ENCODE measurements around the gene TRAM2.

The TRAM2 gene, protein sequence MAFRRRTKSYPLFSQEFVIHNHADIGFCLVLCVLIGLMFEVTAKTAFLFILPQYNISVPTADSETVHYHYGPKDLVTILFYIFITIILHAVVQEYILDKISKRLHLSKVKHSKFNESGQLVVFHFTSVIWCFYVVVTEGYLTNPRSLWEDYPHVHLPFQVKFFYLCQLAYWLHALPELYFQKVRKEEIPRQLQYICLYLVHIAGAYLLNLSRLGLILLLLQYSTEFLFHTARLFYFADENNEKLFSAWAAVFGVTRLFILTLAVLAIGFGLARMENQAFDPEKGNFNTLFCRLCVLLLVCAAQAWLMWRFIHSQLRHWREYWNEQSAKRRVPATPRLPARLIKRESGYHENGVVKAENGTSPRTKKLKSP

DNA sequence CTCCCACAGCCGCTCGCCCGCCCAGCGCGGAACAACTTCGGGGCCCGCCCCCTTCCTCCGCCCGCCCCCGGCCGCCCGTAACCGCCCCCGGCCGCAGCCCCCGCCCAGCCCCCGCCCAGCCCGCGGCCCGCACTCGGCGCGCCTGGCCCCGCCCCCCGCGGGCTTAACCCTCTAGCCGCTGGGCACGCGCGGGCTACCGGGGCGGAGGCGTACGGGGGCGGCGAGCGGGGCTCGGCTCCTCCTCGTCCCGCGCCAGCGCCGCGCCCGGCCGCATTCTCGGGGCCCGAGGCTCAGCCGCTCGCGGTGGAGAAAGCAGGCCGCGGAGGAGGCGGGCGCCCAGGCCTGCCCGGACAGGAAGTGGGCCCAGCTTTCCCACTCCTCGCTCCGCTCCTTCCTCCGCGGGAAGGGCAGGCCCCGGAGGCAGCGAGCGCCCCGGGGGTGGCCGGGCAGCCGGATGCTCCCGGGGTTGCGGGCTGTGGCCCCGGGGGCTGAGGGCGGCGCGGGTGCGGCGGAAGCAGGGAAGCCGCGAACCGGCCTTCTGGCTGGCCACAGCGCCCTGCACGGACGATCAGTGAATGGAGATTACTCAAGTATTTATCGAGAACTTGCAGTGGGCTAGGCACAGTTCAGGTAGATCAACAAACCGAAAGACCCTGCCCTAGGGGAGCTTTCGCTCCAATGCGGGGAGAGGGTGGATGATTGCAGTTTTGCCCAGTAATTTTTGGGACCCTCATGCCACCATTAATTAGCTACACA lies at the start of gene TRAM2:
Gene TRAM2, minus strand, starts transcription at position 39 of the 756 bp plus-strand sequence. CDS start 145 bp downstream, outside the sequence.
- peak; percentile 47 for DNase-seq (ENCODE audit: low read depth)

DNA sequence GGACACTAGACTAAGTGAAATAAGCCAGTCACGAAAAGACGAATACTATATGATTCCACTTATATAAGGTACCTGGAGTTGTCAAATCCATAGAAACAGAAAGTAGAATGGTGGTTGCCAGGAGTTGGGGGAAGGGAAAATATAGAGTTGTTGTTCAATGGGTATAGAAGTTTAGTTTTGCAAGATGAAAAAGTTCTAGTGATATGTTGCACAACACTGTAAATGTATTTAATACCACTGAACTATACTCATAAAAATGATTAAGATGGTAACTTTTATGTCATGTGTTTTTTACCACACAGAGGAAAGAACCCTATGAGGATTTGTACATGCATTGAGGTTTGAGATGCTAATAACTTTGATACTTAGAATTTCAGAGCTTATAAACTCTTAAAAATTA lies 46.0 kb upstream of the TRAM2 start:
- no peak for DNase-seq (ENCODE audit: low read depth)

DNA sequence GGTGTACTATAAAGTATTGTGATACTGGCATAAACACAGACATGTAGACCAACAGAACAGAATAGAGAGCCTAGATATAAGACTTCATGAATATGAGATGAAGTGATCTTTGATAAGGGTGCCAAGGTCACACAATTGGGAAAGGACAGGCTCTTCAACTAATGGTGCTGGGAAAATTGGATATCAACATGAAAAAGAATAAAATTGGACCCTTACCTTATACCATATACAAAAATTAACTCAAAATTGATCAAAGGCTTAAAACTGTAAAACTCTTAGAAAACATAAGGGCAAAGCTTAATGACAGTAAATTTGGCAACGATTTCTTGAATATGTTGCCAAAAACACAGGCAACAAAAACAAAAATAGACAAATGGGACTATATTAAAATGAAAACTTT lies 44.8 kb upstream of the TRAM2 start:
- no peak for DNase-seq (ENCODE audit: low read depth)

DNA sequence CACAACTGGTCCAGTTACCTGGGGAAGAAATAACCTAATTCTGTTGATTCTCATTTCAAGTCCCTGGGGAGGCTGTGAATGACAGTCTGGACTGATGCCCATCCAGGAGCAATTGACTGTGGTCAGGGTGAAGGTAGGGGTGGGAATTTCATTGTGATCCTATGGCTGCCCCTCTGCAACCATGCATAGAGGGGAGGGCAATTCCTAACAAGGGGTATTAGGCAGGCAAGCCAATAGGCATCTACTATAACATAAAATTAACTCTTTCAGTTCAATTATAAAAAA lies 44.0 kb upstream of the TRAM2 start:
- DNase-seq (ENCODE audit: low read depth) = no peak

DNA sequence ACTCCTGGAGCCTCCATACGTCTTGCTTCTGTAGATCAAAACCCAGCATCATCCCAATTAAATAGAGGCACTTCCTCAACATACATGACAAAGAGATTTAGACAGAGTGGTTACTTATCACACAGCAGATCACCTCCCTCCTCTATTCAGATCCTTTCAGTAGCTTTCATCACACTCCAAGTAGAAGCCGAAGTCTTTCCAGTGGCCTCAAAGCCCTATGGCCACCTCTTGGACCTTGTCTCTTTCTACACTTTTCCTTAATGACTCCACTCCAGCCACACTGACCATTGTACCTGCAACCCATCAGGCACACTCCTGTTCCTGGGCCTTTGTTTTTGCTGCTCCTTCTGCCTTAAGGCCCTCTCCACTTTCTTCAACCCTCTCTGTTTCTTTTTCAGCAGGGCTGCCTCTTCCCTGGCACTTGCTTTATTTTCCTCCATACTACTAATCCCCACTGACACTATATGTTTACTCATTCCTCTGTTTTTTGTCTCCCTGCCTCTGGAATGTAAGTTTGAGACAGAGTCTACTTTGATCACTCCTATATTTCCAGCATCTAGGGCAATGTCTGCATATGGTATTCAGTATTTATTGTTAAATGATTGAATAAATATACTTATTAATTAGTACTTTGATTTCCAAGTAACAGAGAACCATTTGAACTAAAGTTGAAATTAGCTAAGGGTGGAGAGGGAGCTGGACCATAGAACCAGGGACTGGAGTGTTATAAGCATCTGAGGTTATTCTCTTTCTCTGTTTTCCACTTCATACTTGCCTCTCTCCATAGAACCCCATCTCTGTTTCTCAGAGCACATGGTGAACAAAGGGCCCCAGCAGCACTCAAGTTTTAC lies 43.4 kb upstream of the TRAM2 start:
- DNase-seq (ENCODE audit: low read depth) = no peak

DNA sequence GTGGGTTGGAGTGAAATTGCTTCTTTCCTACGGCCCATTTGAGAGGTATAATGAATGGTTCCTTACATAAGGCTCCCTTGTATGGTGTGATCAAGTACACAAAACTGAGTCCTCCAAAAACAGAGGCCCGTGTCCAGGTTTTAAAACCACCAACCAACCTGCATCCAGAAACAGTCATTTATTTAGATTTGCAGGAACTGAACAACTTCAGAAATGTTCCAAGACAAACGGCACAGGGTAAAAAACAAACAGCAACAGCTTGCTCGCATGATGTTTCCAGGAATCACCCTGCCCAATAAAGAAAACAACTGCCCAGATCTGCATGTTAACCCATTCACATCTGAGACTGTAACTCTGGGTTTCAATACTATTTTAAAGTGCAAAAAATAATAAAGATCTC lies 40.2 kb upstream of the TRAM2 start:
- no peak for DNase-seq (ENCODE audit: low read depth)

DNA sequence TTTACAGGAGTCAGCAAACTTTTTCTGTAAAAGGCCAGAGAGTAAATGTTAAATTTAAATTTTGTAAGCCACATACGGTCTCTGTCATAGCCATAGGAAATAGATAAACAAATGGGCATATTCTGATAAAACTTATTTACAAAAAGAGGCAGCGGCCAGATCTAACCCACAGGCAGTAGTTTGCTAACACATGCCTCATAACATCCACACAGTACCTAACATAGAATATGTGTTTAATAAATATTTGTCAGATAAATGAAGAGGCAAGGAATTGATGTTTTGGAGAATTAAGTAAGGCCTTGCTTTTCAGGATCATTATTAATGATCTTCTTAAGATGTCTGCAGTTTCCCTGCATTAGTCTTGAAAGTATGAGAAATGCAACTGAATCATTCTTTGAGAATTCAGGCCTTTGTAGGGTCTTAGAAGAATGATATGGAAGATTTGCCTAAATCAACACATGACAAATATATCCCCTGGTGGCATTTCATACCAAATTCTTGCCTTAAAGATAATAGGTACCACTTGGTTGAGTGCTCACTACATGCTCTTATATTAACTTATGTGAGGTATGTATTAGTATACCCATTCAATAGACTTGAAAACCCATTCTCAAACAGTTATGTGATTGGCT lies 39.3 kb upstream of the TRAM2 start:
- DNase-seq (ENCODE audit: low read depth) = no peak

DNA sequence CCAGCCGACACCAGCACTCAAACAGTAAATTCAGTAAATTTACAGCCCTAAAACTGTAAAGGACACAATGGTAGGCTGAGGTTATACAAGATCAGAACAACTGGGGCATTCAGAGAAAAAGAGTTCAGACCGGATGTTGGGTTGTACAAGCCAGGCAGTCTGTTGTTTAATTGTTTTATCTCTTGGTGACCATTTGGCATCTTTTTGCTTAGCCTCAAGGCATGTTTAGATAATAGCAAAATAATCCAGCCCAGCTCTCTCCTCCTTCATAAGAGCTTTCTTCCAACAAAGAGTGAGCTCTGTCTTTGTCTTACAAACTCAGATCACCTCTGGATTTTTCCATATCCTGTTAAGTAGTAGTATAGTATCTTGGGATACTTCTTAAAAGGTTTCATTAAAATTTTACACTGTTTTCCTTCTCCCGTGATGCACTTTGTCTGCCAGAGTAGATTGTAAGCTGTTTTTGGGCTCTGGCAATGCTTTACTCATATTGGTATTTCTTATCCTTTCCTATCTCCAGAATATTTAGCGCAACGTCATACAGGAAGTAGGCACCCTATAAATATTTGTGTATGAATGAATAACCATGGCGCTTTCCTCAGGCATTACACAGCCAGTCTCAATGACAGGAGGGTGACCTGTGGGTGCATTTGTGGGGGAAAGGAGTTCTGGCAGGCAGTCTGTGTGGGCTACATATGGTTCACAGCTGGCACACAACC lies 35.6 kb upstream of the TRAM2 start:
- no peak for DNase-seq (ENCODE audit: low read depth)

DNA sequence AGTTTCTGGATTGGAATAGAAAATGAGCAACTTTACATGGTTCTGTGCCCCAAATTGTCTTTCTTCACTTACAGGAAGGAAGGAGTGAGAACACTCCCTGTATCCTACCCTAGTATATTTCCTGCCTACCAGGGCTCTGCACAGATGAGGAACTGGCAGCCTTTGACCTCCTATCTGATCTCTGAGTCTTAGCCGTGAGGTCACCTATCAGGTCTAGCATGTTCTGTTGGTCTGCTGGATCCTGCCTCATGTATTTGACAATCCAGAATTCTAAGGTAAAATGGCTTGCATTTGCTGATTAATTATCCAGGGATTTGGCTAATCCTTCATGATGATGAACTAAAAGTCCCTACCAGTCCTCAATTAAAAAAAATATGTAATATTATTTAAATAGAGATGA lies 35.0 kb upstream of the TRAM2 start:
- DNase-seq (ENCODE audit: low read depth) = no peak

DNA sequence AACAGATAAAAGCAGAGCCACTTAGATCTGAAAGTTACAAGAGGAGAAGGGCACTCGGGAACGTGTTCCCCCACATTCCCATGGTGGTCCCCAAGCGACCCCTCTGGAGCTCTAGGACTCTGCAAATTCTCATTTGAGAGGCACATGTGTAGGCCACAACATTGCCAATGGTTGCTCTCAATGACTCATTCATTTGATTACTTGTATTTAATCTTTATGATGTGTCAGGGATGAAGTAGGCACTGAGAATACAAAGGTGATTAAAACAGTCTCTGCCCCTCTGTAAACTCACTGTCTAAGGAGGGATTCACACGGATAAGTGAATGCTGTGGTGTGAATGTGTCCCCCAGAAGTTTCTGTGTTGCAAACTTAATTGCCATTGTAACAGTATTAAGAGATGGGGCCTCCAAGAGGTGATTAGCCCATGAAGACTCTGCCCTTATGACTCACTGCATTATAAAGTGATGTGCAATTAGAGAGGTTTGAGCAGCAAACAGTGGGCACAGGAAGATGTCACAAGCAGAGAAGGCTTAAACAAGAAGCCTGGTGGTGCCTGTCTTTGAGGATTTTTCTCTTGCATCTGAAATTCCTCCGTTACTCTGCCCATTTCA lies 34.0 kb upstream of the TRAM2 start:
- DNase-seq (ENCODE audit: low read depth) = no peak

DNA sequence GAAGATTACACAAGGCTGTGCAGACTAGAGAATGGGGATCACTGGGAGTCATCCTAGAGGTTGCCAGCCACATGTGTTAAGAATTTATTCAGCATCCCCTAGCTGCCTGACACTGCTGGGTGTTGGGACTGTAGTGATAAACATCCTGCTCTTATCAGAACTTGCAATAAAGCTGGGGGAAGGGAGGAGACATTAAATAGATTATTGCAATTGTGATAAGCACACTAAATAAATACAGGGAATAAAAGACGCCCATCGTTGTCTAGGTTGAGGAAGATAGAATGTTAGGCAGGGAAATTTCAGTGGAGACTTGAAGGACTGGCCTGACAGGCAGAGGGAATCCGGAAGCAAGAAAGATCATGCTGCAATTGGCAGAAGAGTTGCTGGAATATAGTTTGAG lies 33.2 kb upstream of the TRAM2 start:
- DNase-seq (ENCODE audit: low read depth) = no peak

DNA sequence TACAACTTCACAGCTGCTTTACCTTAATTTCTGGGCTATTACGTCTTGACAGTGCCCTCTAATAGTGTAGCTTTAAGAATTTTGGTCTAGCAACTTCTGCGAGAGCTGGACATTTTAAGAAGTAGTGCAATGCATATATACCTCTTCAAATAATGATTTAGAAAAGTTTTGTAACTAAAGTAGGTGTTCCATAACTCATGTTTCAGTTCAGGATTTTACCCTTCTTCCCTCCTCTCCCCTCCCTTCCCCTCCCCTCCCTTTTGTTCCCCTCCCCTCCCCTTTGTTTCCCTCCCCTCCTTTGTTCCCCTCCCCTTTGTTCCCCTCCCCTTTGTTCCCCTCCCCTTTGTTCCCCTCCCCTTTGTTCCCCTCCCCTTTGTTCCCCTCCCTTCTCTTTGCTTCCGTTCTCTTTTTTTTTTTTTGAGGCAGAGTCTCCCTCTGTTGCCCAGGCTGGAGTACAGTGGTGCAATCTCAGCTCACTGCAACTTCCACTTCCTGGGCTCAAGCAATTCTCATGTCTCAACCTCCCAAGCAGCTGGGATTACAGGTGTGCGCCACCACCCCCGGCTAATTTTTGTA lies 28.8 kb upstream of the TRAM2 start:
- no peak for DNase-seq (ENCODE audit: low read depth)

DNA sequence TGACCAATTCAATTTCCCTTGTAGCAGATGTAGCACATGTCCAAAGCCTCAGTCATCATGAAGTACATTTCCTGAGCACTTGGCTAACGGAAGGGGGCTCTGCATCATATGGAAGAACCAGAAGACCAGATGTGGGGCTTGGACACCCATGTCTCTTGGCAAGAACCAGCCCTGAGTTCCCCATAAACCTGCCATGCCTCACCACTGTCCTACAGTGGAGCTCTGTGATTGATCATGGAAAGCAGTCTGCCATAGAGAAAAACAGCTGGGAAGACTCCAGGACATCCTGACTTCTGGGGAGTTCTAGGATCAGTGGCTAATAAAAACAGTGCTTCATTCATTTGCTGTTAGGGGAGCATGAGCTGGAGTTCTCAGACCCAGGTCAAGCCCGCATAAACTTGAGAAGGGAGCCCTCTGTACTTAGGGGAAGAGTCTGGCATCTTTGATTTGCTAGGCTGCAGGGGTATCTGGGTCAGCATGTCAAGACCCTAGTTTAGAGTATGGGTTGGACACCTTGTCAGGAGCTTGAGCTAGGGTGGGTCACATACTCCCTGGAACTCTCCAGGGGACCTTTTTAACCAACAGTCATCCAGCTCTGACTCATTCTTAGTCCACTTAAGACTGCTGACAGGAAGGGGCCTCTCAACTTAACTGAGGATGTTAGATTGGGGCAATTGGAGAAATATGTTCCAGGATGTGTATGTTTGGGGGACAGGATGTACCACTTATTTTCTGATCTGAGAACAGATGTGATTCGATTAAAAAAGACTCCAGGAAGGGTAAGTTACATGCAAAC lies 26.3 kb upstream of the TRAM2 start:
- no peak for DNase-seq (ENCODE audit: low read depth)

DNA sequence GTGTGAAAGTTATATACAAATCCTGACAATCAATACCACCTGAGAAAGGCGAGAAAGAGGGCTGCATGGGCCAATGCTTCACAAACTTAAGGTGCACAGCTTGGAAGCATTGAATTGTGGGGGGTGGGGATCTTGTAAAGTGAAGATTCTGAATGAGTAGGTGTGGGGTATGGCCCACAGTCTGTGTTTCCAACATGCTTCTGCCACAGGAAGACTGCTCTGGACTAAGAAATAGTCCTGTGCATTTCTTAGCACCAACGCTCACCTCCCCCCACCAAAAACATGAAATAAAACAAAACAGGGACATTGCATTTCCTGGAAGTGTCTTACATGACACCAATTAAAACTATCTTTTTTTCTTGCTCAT lies 21.9 kb upstream of the TRAM2 start:
- no peak for DNase-seq (ENCODE audit: low read depth)

DNA sequence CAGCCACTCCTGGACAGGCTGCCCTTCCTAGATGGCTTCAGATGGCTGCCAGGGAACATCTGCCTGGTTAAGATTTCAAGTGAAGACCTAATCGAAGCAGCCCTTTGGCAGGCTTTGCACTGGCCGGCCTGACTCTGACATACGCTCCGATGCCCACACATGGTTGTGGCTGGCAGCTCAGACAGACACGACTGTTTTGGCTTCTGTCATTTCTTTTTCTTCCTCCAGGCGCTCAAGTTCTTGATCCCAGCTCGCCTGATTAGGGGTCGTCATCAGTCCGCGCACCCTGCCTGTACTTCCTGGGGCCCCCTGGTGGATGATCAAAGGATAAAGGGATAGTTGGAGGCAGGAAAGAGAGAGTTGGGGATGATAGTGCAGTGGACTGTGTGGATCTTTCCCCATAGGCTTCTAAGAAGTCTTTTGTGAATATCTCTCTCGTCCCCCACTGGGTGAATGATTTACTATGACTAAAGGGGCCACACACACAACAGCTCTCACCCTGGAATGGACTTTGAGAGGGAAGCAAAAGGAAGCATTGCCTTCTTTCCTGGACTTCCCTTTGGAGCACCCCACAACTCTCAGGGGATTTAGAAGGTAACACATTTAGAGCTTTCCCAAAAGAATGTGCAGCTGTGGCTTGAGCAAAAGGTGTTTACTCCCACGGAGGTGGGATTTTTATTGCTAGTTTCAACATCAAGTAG lies 21.4 kb upstream of the TRAM2 start:
- DNase-seq (ENCODE audit: low read depth) = no peak

DNA sequence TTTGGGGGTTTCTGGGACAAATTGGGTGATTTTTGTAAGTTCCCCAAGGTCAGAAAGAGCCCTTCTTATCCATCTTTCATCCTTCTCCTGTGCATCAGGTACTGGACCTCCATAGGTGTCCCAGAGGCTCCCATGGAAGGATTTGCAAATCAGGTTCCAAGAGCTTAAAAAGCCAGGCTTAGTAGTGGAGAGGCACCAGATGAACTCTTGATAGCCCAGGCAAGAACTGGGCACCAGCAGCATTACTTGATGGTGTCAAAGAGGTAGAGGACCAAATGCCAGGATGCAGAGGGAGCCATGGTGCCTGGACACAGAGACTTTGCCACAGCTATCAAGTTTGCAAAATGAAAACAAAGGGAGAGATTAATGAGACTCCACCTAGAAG lies 20.9 kb upstream of the TRAM2 start:
- DNase-seq (ENCODE audit: low read depth) = no peak

DNA sequence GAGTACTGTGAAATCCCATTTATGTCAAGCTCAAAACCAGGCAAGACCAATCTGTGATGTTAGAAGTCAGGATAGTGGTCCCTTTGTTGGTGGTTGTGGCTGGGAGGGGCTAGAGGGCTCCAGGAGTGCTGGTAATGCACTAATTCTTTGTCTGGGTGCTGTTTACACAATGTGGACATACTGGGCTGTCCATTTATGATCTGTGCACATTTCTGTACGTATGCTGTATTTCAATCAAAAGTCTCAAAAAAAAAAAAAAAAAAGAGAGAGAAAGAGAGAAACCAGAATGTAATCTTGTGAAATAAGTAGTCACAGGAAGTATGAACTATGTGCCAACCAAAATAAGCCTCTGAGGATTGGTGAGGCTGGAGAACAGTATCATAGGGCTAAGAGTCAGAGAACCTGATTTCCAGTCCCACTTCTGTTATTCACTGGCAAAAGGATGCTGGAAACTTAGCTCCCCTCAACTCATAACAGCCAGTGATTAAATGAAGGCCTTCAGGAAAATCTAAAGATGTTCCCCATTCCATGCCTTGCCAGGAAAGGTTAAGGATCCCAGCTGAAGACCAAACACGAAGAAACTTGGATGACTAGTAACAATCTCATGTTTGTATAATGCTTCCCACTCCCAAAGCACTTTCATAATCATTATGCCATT lies 19.6 kb upstream of the TRAM2 start:
- DNase-seq (ENCODE audit: low read depth) = no peak

DNA sequence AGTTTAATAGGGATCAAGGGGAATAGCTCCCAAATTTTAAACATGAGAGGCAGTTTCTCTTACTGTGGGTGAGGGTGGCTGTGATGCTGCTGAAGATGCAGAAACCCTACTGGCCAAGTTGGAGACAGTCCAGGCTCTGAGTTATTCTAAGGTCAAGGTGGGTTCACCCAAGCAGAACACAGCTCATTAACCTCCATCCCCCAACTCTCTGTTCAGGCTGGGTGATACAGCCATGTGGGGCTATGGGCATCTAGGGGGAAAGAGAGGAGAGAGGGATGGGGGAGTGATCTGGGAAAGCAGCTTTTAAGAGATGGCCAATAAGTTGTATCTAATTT lies 18.9 kb upstream of the TRAM2 start:
- no peak for DNase-seq (ENCODE audit: low read depth)
